Osteoblast (primary cell): ENCODE data around the gene SLC9A3. TPM values are rescaled to one million over a fixed set of nuclear protein-coding genes. Genes with fewer than 3 reads are reported as not detected.

Experiments used
- DNase-seq: peaks from one replicate; pipeline ENCODE4 v3.0.0; 2011; ENCODE audit warnings: low spot score, mixed read lengths; ENCODE audit not compliant: insufficient read length; ENCODE audit errors: missing footprints
- H2AFZ ChIP-seq: 2 replicates; pipeline ENCODE4 v1.6.0; 2011; ENCODE audit warnings: mild to moderate bottlenecking, low read length
- H3K27ac ChIP-seq: 2 replicates; pipeline ENCODE4 v1.5.1; 2011; ENCODE audit warnings: mild to moderate bottlenecking, low read depth, low read length, moderate library complexity
- H3K27me3 ChIP-seq: 2 replicates; pipeline ENCODE4 v1.6.0; 2012; ENCODE audit warnings: mild to moderate bottlenecking, control low read depth, inconsistent platforms, low read length, moderate library complexity; ENCODE audit not compliant: insufficient read depth
- H3K36me3 ChIP-seq: 2 replicates; pipeline ENCODE4 v1.5.1; 2011; ENCODE audit warnings: mild to moderate bottlenecking, low read length, control low read depth, moderate library complexity; ENCODE audit not compliant: insufficient read depth
- H3K4me1 ChIP-seq: 2 replicates; pipeline ENCODE4 v1.5.1; 2011; ENCODE audit warnings: mild to moderate bottlenecking, low read length, control low read depth, moderate library complexity; ENCODE audit not compliant: insufficient read depth
- H3K4me2 ChIP-seq: 2 replicates; pipeline ENCODE4 v1.6.0; 2011; ENCODE audit warnings: mild to moderate bottlenecking, low read length; ENCODE audit not compliant: insufficient read depth
- H3K4me3 ChIP-seq: fragments of 200-600 bp; sonication (generic); 3 replicates; pipeline ENCODE4 v1.5.1; 2012; ENCODE audit warnings: mild to moderate bottlenecking, low read length, inconsistent platforms; ENCODE audit not compliant: insufficient read depth
- H3K79me2 ChIP-seq: 2 replicates; pipeline ENCODE4 v1.6.0; 2012; ENCODE audit warnings: mild to moderate bottlenecking, low read length, control low read depth, inconsistent platforms; ENCODE audit not compliant: insufficient read depth
- H3K9me3 ChIP-seq: 2 replicates; pipeline ENCODE4 v1.5.1; 2011; ENCODE audit warnings: low read depth, low read length, control low read depth
- H4K20me1 ChIP-seq: 2 replicates; pipeline ENCODE4 v1.6.0; 2012; ENCODE audit warnings: mild to moderate bottlenecking, low read length, control low read depth; ENCODE audit not compliant: insufficient read depth
- total RNA-seq: library from RNA; depleted of rRNA; stranded (reverse); fragments of >200 nt; gene quantifications from 2 replicates; pipeline ENCODE4 v1.2.3, GENCODE V29; 2012
- TF ChIP-seq, protein P1 (sequence below): IDR thresholded peaks from 2 replicates; pipeline ENCODE4 v1.5.1; 2011; ENCODE audit warnings: mild to moderate bottlenecking, low read depth, low read length, moderate library complexity; ENCODE audit errors: extremely low read depth

SLC9A3 gene
- total RNA-seq, 1 donor = 1.4 TPM

DNA sequence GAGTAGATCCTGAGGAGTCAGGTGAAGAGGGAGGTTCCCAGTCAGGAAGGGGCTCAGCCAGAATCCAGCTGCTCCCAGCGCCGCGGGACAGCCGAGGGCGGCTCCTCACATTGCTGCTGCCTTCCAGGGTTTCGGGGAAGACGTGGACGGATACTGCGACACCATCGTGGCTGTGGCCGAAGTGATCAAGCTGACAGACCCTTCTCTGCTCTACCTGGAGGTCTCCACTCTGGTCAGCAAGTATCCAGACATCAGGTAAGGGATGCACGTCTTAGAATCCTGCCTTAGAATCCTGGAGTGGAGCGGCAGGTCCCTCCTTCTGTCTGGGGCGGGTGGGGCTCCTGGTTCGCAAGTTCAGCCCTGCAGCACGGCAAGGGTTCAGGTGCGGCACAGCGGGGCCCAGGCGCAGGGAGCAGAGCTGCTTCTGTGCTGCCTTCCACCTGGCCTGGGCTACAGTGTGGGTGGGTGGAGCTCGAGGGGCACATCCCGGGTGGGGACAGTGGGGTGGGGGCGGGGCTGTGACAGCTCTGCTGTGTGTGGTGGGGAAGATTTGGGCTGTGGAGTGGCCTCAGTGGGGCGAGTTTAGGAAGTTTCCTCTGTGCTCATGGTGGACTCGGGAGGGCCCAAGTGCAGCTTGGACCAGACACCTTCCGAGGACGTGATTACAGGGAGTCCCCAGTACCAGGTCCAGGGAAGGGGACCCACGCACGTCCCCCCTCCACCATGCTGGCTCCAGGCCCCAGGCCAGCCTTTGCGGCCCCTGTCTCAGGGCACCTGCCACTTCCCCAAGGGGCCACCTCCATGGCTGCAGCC is 58.5 kb downstream of the SLC9A3 start:
- peak; percentile 52 for DNase-seq
- Histone ChIP-seq H4K20me1 (peaks cover under 1% of the 10 kb centered on the region), H3K27me3 (no peaks in the 10 kb centered on the region)

GRCh38 chr5:464843-465590 is 59.2 kb downstream of the SLC9A3 start:
- H3K36me3 ChIP-seq = peaks cover 42% of the 10 kb centered on the region
- no peak overlapping the region for H3K27ac ChIP-seq
- H3K4me3 ChIP-seq = no peak overlapping the region
- DNase-seq = peak; percentile 39
- peaks cover 6% of the 10 kb centered on the region for H3K79me2 ChIP-seq
- no peaks in the 10 kb centered on the region for H3K9me3 ChIP-seq
- TF ChIP-seq, protein P1, sequence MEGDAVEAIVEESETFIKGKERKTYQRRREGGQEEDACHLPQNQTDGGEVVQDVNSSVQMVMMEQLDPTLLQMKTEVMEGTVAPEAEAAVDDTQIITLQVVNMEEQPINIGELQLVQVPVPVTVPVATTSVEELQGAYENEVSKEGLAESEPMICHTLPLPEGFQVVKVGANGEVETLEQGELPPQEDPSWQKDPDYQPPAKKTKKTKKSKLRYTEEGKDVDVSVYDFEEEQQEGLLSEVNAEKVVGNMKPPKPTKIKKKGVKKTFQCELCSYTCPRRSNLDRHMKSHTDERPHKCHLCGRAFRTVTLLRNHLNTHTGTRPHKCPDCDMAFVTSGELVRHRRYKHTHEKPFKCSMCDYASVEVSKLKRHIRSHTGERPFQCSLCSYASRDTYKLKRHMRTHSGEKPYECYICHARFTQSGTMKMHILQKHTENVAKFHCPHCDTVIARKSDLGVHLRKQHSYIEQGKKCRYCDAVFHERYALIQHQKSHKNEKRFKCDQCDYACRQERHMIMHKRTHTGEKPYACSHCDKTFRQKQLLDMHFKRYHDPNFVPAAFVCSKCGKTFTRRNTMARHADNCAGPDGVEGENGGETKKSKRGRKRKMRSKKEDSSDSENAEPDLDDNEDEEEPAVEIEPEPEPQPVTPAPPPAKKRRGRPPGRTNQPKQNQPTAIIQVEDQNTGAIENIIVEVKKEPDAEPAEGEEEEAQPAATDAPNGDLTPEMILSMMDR = no peak
- H4K20me1 ChIP-seq = no peaks in the 10 kb centered on the region
- H3K4me2 ChIP-seq = no peak overlapping the region
- H3K4me1 ChIP-seq = no peaks in the 10 kb centered on the region
- H3K27me3 ChIP-seq = no peaks in the 10 kb centered on the region
- no peak overlapping the region for H2AFZ ChIP-seq

More for the DNA sequence above, 58.5 kb downstream of the SLC9A3 start:
- Histone ChIP-seq H3K27ac (no peak overlapping the region), H3K4me3 (no peak overlapping the region), H3K4me1 (no peaks in the 10 kb centered on the region), H3K79me2 (peaks cover under 1% of the 10 kb centered on the region), H3K9me3 (no peaks in the 10 kb centered on the region), H2AFZ (no peak overlapping the region), H3K4me2 (no peak overlapping the region), H3K36me3 (peaks cover 40% of the 10 kb centered on the region)
- TF ChIP-seq, protein P1 = no peak

- TF ChIP-seq, protein P1 = no peak
- Histone ChIP-seq H3K36me3 (peaks cover 42% of the 10 kb centered on the region), H2AFZ (no peak overlapping the region), H3K27ac (no peak overlapping the region), H3K4me3 (no peak overlapping the region), H3K4me1 (no peaks in the 10 kb centered on the region), H3K9me3 (no peaks in the 10 kb centered on the region), H3K4me2 (no peak overlapping the region), H4K20me1 (no peaks in the 10 kb centered on the region), H3K79me2 (peaks cover 11% of the 10 kb centered on the region), H3K27me3 (no peaks in the 10 kb centered on the region)
- DNase-seq = peak; percentile 48
Measured at GRCh38 chr5:464446-464842, 59.8 kb downstream of the SLC9A3 start.

DNA sequence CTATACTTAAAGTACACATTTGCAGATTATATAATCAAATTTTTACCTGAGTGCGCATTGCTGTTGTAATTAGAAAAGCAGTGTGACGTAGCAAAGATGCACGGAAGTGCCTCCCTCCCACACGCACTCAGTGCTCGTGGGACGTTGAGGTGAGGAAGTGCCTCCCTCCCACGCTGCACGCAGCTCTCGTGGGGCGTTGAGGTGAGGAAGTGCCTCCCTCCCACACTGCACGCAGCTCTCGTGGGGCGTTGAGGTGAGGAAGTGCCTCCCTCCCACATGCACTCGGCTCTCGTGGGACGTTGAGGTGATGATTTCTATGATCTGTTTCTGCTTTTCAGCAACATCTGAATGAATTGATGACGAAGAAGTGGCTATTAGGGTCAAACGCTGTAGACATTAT is 60.3 kb downstream of the SLC9A3 start:
- no peaks in the 10 kb centered on the region for H3K27me3 ChIP-seq
- H3K27ac ChIP-seq = no peak overlapping the region
- H3K4me1 ChIP-seq = peaks cover 1% of the 10 kb centered on the region
- H4K20me1 ChIP-seq = no peaks in the 10 kb centered on the region
- no peak overlapping the region for H3K4me3 ChIP-seq
- no peak for DNase-seq
- H3K79me2 ChIP-seq = peaks cover 12% of the 10 kb centered on the region
- H2AFZ ChIP-seq = no peak overlapping the region
- no peak overlapping the region for H3K4me2 ChIP-seq
- no peaks in the 10 kb centered on the region for H3K9me3 ChIP-seq
- H3K36me3 ChIP-seq = peaks cover 44% of the 10 kb centered on the region
- TF ChIP-seq, protein P1 = no peak
